GM19238 (cell line): Measurements from ENCODE around the gene PNPLA2.

Experiments used
- DNase-seq: peaks from one replicate; pipeline ENCODE4 v3.0.0; 2011; ENCODE audit warnings: low spot score; ENCODE audit not compliant: insufficient read length

The PNPLA2 gene

DNA sequence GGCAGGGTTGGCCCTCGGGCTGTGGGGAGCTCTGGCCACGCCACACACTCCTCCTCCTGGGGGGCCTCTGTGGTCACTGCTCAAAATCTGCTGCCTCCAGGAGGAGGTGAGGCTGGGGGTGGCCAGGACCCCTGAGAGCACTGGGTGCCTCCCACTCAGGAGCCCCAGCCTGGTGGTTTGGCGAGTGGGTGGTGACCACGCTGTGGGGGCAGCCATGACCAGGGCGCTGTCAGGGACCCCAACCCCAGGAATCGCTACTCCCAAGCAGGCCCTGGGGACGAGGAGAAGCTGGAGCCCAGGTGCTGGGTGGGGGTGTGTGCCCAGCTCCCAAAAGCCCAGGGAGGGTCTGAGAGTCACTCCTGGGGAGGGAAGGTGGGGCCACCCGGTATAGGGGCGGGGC lies 54.1 kb downstream of the PNPLA2 start:
- DNase-seq = no peak

DNA sequence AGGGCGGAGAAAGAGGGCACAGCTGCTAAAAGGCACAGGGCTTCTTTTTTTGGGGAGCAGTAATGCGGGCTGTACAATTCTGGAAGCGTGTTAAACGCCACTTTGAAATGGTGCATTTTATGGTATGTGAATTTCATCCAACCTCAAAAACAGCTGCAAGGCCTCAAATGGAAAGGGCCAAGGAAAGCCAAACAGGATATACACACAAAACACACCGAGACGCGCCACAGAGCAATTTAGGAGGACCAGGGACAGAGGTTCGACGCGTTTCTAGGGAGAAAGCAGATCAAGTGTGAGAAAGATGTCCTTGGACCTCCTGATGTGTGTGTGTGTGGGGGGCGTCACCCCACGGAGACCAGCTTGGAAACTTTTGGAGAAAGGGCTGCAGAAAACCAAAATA lies 55.0 kb downstream of the PNPLA2 start:
- no peak for DNase-seq
